ENCODE measurements around the gene UBE2D1.

Gene UBE2D1

GRCh38 chr10:58302254-58302653 is 32.6 kb upstream of the UBE2D1 start:
- Histone ChIP-seq H3K27me3 (peaks cover 0 to 8% of the 10 kb centered on the region in 2 donors), H3K4me1 (no peaks in the 10 kb centered on the region), H3K4me3 (no peak overlapping the region), H3K9me3 (no peaks in the 10 kb centered on the region), H3K27ac (no peak overlapping the region), H3K36me3 (no peaks in the 10 kb centered on the region)
- intact Hi-C loops (cut with DNase I; ENCODE audit: low total_unique reads): no loop called here
- no peak for DNase-seq
- no peak for TF ChIP-seq CTCF (IDR thresholded peaks at IDR 0.05)

- Histone ChIP-seq H3K27ac (no peak overlapping the region), H3K27me3 (peaks cover 0 to 8% of the 10 kb centered on the region in 2 donors), H3K36me3 (no peaks in the 10 kb centered on the region), H3K9me3 (no peaks in the 10 kb centered on the region), H3K4me1 (no peaks in the 10 kb centered on the region), H3K4me3 (no peak overlapping the region)
- DNase-seq: no peak
- no peak for TF ChIP-seq CTCF (IDR thresholded peaks at IDR 0.05)
- intact Hi-C loops (cut with DNase I; ENCODE audit: low total_unique reads): no loop called here
Measured at GRCh38 chr10:58304099-58304633, 30.6 kb upstream of the UBE2D1 start.

GRCh38 chr10:58305821-58306220 is 29.0 kb upstream of the UBE2D1 start:
- Histone ChIP-seq H3K9me3 (no peaks in the 10 kb centered on the region), H3K27me3 (peaks cover 0 to 8% of the 10 kb centered on the region in 2 donors), H3K27ac (no peak overlapping the region), H3K36me3 (no peaks in the 10 kb centered on the region), H3K4me3 (no peak overlapping the region), H3K4me1 (no peaks in the 10 kb centered on the region)
- intact Hi-C loops (cut with DNase I; ENCODE audit: low total_unique reads): no loop called here
- no peak for TF ChIP-seq CTCF (IDR thresholded peaks at IDR 0.05)
- DNase-seq: no peak

- no peaks in the 10 kb centered on the region for H3K9me3 ChIP-seq
- H3K27ac ChIP-seq: no peak overlapping the region
- intact Hi-C loops (cut with DNase I; ENCODE audit: low total_unique reads): no loop called here
- no peaks in the 10 kb centered on the region for H3K36me3 ChIP-seq
- TF ChIP-seq CTCF (IDR thresholded peaks at IDR 0.05): no peak
- no peaks in the 10 kb centered on the region for H3K4me1 ChIP-seq
- H3K4me3 ChIP-seq: no peak overlapping the region
- H3K27me3 ChIP-seq: peaks cover 0 to 8% of the 10 kb centered on the region in 2 donors
- no peak for DNase-seq
Measured at GRCh38 chr10:58307676-58308075, 27.1 kb upstream of the UBE2D1 start.

GRCh38 chr10:58311026-58311425 is 23.8 kb upstream of the UBE2D1 start:
- no peaks in the 10 kb centered on the region for H3K27me3 ChIP-seq
- intact Hi-C loops (cut with DNase I; ENCODE audit: low total_unique reads): no loop called here
- no peaks in the 10 kb centered on the region for H3K4me1 ChIP-seq
- H3K4me3 ChIP-seq: no peak overlapping the region
- no peak for TF ChIP-seq CTCF (IDR thresholded peaks at IDR 0.05)
- no peaks in the 10 kb centered on the region for H3K9me3 ChIP-seq
- no peak overlapping the region for H3K27ac ChIP-seq
- H3K36me3 ChIP-seq: no peaks in the 10 kb centered on the region
- DNase-seq: no peak

- no peaks in the 10 kb centered on the region for H3K9me3 ChIP-seq
- no peak for TF ChIP-seq CTCF (IDR thresholded peaks at IDR 0.05)
- intact Hi-C loops (cut with DNase I; ENCODE audit: low total_unique reads): no loop called here
- no peaks in the 10 kb centered on the region for H3K27me3 ChIP-seq
- H3K4me1 ChIP-seq: no peaks in the 10 kb centered on the region
- DNase-seq: no peak
- no peaks in the 10 kb centered on the region for H3K36me3 ChIP-seq
- no peak overlapping the region for H3K27ac ChIP-seq
- no peak overlapping the region for H3K4me3 ChIP-seq
Measured at GRCh38 chr10:58316874-58317273, 17.9 kb upstream of the UBE2D1 start.

Measured in tibial artery (tissue), 4 donors.